HepG2 (cell line): ENCODE data around the gene PRDX5. TPM values are rescaled to one million over a fixed set of nuclear protein-coding genes. Genes with fewer than 3 reads are reported as not detected.

ENCODE experiments used
- AKAP8 ChIP-seq: sonication (generic); formaldehyde crosslinking; IDR thresholded peaks from 2 replicates; pipeline ENCODE4 v1.5.1; 2020; ENCODE audit warnings: mild to moderate bottlenecking, missing genetic modification reagents
- CEBPB ChIP-seq: IDR thresholded peaks from 2 replicates; pipeline ENCODE4 v1.6.1; 2011; ENCODE audit warnings: low read depth, low read length, improper control_type of control experiment, borderline replicate concordance
- KDM1A ChIP-seq: IDR thresholded peaks from 2 replicates; pipeline ENCODE4 v1.6.1; 2016; ENCODE audit warnings: missing compliant biosample characterization
- SATB2 ChIP-seq: sonication (generic); formaldehyde crosslinking; IDR thresholded peaks from 2 replicates; pipeline ENCODE4 v1.5.0; 2020; ENCODE audit warnings: missing genetic modification reagents
- SNAI1 ChIP-seq: sonication (generic); formaldehyde crosslinking; IDR thresholded peaks from 2 replicates; pipeline ENCODE4 v1.5.0; 2020; ENCODE audit warnings: mild to moderate bottlenecking, missing genetic modification reagents, borderline replicate concordance
- SP2 ChIP-seq: sonication (generic); formaldehyde crosslinking; IDR thresholded peaks from 2 replicates; pipeline ENCODE4 v1.5.1; 2020; ENCODE audit warnings: mild to moderate bottlenecking, missing genetic modification reagents
- YY1 ChIP-seq: IDR thresholded peaks from 2 replicates; pipeline ENCODE4 v1.6.1; 2011; ENCODE audit warnings: low read length, low read depth, moderate library complexity, mild to moderate bottlenecking; ENCODE audit not compliant: insufficient read depth, insufficient replicate concordance
- ZNF251 ChIP-seq: sonication (generic); formaldehyde crosslinking; IDR thresholded peaks from 2 replicates; pipeline ENCODE4 v1.9.0; 2021; ENCODE audit warnings: mild to moderate bottlenecking, missing genetic modification reagents
- ZNF275 ChIP-seq: sonication (generic); formaldehyde crosslinking; IDR thresholded peaks from 2 replicates; pipeline ENCODE4 v1.8.0; 2022; ENCODE audit warnings: missing genetic modification reagents, mild to moderate bottlenecking, inconsistent platforms, borderline replicate concordance
- ZNF333 ChIP-seq: sonication (generic); formaldehyde crosslinking; IDR thresholded peaks from 2 replicates; pipeline ENCODE4 v1.4.0; 2020; ENCODE audit warnings: mild to moderate bottlenecking, missing genetic modification reagents, borderline replicate concordance
- ZNF337 ChIP-seq: sonication (generic); formaldehyde crosslinking; IDR thresholded peaks from 2 replicates; pipeline ENCODE4 v1.5.1; 2020; ENCODE audit warnings: missing genetic modification reagents, low read depth, mild to moderate bottlenecking, borderline replicate concordance
- ZNF687 ChIP-seq: sonication (generic); formaldehyde crosslinking; IDR thresholded peaks from 2 replicates; pipeline ENCODE4 v1.5.1; 2020; ENCODE audit warnings: mild to moderate bottlenecking, missing genetic modification reagents, moderate library complexity
- polyA plus RNA-seq, 8 experiments: library from polyadenylated mRNA; depleted of rRNA in 3 of 8; stranded (reverse) in 7 of 8; unstranded in 1 of 8; fragments of >200 nt; fragmentation: Illumina TruSeq in 4 of 8; extraction: Trizol in 4 of 8; gene quantifications; 2 replicates each; pipeline versions ENCODE4 v1.2.1 to v1.2.3, GENCODE V29; 2011 to 2016; ENCODE audit warnings: low read depth in 4 of 8, missing spikeins in 1 of 8, mixed read lengths in 1 of 8; ENCODE audit not compliant: insufficient read depth in 1 of 8
- total RNA-seq, 5 experiments: library from RNA; depleted of rRNA; stranded (reverse); fragments of >200 nt; fragmentation: Illumina TruSeq; extraction: Trizol; gene quantifications; 2 replicates each; pipeline ENCODE4 v1.2.3, GENCODE V29; 2016; ENCODE audit warnings: low read depth in 1 of 5
- TF ChIP-seq, protein P1 (sequence below): sonication (generic); formaldehyde crosslinking; IDR thresholded peaks from 2 replicates; pipeline ENCODE4 v1.5.0; 2020; ENCODE audit warnings: missing genetic modification reagents
- TF ChIP-seq, protein P2 (sequence below): sonication (generic); formaldehyde crosslinking; IDR thresholded peaks from 2 replicates; pipeline ENCODE4 v1.4.0; 2020; ENCODE audit warnings: missing genetic modification reagents, borderline replicate concordance
- TF ChIP-seq, protein P3 (sequence below): sonication (generic); formaldehyde crosslinking; IDR thresholded peaks from 2 replicates; pipeline ENCODE4 v1.4.0; 2020; ENCODE audit warnings: mild to moderate bottlenecking, missing genetic modification reagents

The PRDX5 gene
- total and polyA plus RNA-seq, 2 of the 13 experiments (the other 11 are each of a cell fraction or from before 2014, with no cell fraction given), result 215 to 311 TPM

DNA sequence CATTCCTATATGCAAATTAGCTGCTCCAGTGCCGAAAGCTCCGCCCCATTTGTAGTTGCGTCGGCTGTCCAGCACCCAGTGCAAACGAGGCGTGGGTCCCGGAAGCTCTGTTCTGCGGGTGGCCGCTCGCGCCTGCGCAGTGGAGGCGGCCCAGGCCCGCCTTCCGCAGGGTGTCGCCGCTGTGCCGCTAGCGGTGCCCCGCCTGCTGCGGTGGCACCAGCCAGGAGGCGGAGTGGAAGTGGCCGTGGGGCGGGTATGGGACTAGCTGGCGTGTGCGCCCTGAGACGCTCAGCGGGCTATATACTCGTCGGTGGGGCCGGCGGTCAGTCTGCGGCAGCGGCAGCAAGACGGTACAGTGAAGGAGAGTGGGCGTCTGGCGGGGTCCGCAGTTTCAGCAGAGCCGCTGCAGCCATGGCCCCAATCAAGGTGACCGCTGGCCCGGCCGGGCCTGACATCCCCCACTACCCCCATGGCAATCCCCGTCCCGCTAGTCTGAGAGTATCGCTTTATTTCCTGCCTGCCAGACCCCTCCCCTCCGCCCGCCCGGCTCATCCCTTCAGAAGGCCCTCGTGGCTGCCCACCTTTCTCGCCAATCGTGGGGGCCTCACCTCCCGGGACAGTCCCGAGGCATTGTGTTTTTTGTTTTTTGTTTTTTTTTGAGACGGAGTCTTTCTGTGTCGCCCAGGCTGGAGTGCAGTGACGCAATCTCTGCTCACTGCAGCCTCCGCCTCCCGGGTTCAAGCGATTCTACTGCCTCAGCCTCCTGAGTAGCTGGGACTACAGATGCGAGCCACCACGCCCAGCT lies at the start of gene PRDX5 (continued):
- TF ChIP-seq ZNF687 (CRISPR knock-in tag), result peak; percentile 78
- no peak for TF ChIP-seq KDM1A
- TF ChIP-seq, protein P1, sequence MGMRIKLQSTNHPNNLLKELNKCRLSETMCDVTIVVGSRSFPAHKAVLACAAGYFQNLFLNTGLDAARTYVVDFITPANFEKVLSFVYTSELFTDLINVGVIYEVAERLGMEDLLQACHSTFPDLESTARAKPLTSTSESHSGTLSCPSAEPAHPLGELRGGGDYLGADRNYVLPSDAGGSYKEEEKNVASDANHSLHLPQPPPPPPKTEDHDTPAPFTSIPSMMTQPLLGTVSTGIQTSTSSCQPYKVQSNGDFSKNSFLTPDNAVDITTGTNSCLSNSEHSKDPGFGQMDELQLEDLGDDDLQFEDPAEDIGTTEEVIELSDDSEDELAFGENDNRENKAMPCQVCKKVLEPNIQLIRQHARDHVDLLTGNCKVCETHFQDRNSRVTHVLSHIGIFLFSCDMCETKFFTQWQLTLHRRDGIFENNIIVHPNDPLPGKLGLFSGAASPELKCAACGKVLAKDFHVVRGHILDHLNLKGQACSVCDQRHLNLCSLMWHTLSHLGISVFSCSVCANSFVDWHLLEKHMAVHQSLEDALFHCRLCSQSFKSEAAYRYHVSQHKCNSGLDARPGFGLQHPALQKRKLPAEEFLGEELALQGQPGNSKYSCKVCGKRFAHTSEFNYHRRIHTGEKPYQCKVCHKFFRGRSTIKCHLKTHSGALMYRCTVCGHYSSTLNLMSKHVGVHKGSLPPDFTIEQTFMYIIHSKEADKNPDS (CRISPR knock-in tag), result 0 out of 2 replicates have a peak, but pooled peaks have one; percentile 67
- TF ChIP-seq AKAP8, result no peak
- 0 out of 2 replicates have a peak, but pooled peaks have one; percentile 29 for TF ChIP-seq SP2 (CRISPR knock-in tag)
- TF ChIP-seq, protein P2, sequence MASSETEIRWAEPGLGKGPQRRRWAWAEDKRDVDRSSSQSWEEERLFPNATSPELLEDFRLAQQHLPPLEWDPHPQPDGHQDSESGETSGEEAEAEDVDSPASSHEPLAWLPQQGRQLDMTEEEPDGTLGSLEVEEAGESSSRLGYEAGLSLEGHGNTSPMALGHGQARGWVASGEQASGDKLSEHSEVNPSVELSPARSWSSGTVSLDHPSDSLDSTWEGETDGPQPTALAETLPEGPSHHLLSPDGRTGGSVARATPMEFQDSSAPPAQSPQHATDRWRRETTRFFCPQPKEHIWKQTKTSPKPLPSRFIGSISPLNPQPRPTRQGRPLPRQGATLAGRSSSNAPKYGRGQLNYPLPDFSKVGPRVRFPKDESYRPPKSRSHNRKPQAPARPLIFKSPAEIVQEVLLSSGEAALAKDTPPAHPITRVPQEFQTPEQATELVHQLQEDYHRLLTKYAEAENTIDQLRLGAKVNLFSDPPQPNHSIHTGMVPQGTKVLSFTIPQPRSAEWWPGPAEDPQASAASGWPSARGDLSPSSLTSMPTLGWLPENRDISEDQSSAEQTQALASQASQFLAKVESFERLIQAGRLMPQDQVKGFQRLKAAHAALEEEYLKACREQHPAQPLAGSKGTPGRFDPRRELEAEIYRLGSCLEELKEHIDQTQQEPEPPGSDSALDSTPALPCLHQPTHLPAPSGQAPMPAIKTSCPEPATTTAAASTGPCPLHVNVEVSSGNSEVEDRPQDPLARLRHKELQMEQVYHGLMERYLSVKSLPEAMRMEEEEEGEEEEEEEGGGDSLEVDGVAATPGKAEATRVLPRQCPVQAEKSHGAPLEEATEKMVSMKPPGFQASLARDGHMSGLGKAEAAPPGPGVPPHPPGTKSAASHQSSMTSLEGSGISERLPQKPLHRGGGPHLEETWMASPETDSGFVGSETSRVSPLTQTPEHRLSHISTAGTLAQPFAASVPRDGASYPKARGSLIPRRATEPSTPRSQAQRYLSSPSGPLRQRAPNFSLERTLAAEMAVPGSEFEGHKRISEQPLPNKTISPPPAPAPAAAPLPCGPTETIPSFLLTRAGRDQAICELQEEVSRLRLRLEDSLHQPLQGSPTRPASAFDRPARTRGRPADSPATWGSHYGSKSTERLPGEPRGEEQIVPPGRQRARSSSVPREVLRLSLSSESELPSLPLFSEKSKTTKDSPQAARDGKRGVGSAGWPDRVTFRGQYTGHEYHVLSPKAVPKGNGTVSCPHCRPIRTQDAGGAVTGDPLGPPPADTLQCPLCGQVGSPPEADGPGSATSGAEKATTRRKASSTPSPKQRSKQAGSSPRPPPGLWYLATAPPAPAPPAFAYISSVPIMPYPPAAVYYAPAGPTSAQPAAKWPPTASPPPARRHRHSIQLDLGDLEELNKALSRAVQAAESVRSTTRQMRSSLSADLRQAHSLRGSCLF (CRISPR knock-in tag), result no peak
- TF ChIP-seq ZNF251 (CRISPR knock-in tag), result 0 out of 2 replicates have a peak, but pooled peaks have one; percentile 88
- TF ChIP-seq SATB2 (CRISPR knock-in tag), result 0 out of 2 replicates have a peak, but pooled peaks have one; percentile 48
- no peak for TF ChIP-seq ZNF333 (CRISPR knock-in tag)
- no peak for TF ChIP-seq ZNF337 (CRISPR knock-in tag)
- TF ChIP-seq YY1, result no peak
- 0 out of 2 replicates have a peak, but pooled peaks have one; percentile 16 for TF ChIP-seq CEBPB
- TF ChIP-seq, protein P3, sequence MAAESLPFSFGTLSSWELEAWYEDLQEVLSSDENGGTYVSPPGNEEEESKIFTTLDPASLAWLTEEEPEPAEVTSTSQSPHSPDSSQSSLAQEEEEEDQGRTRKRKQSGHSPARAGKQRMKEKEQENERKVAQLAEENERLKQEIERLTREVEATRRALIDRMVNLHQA, result no peak
- peak; percentile 3; the same call in 1 of the 2 replicates for TF ChIP-seq ZNF275 (CRISPR knock-in tag)
- TF ChIP-seq SNAI1, result no peak
